Measurements from ENCODE around the gene CDK5RAP2.

The CDK5RAP2 gene

DNA sequence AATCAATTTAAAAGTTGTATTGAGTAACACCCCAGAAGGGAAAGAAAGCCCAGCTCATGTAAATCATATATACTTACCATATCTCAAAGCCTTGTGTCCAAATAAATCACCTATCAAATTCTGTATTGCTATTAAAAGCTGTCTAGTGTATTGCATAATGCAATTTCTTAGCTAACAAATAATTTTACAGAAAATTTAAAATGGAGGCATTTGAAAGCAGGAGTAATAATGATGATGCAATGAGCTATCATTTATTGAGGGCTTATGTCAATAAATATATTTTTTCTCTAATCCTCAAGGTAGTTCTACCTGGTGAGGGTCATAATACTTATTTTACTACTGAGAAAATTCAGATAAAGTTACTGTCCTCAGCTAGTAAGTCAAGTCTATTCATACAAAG, 42.8 kb upstream of the CDK5RAP2 start:
- POLR2A ChIA-PET = no interaction called here

DNA sequence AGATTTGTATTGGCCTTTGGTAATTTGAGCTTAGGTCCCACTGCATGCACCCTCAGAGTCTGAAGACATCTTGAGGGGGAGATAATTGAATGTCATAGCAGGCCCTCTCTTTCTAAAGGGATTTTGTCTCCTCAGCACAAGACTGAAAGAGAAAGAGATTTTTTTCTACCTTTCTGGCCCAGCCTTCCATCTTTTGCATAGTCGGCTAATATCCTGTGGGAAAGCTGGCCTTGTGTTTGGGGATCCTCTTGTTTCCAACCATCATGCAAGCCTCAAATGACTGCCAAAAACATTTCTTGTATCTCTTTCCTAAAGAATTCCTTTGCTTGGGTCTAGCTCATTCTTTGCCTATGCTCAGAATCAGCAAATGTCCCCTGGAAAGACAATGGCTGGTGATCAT, 42.0 kb upstream of the CDK5RAP2 start:
- ChIA-PET POLR2A (interaction anchor here (1.0 kb wide), 1 partner anchor 109 kb away, joined by 10 read pairs; no protein-coding TSS in a partner anchor), CTCF (interaction anchor here (0.6 to 1.6 kb wide), 7 partner anchors 9 to 453 kb away, joined by 3 to 7 read pairs (median 4); partner anchors contain the start of gene CNTRL)
- peaks cover 3% of the 10 kb centered on the region; the same call in 1 of the 2 replicates for H3K4me1 ChIP-seq (ENCODE audit: control insufficient read depth, insufficient read depth, low read length)
- H3K36me3 ChIP-seq (ENCODE audit: control insufficient read depth in 2 of 2, insufficient read depth in 1 of 2, low read length in 2 of 2) = no peaks in the 10 kb centered on the region
- TF ChIP-seq, protein P1, sequence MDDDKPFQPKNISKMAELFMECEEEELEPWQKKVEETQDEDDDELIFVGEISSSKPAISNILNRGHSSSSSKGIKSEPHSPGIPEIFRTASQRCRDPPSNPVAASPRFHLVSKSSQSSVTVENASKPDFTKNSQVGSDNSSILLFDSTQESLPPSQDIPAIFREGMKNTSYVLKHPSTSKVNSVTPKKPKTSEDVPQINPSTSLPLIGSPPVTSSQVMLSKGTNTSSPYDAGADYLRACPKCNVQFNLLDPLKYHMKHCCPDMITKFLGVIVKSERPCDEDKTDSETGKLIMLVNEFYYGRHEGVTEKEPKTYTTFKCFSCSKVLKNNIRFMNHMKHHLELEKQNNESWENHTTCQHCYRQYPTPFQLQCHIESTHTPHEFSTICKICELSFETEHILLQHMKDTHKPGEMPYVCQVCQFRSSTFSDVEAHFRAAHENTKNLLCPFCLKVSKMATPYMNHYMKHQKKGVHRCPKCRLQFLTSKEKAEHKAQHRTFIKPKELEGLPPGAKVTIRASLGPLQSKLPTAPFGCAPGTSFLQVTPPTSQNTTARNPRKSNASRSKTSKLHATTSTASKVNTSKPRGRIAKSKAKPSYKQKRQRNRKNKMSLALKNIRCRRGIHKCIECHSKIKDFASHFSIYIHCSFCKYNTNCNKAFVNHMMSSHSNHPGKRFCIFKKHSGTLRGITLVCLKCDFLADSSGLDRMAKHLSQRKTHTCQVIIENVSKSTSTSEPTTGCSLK (tag by site-specific recombination; IDR thresholded peaks at IDR 0.05) = no peak
- TF ChIP-seq ZFP3 (tag by site-specific recombination; IDR thresholded peaks at IDR 0.05; ENCODE audit: low read depth) (no peak), ZEB2 (tag by site-specific recombination; IDR thresholded peaks at IDR 0.05) (no peak), ZNF354C (tag by site-specific recombination; IDR thresholded peaks at IDR 0.05; ENCODE audit: borderline replicate concordance, low read depth) (no peak), ZNF510 (tag by site-specific recombination; IDR thresholded peaks at IDR 0.05; ENCODE audit: insufficient replicate concordance) (no peak)
- TF ChIP-seq, protein P2, sequence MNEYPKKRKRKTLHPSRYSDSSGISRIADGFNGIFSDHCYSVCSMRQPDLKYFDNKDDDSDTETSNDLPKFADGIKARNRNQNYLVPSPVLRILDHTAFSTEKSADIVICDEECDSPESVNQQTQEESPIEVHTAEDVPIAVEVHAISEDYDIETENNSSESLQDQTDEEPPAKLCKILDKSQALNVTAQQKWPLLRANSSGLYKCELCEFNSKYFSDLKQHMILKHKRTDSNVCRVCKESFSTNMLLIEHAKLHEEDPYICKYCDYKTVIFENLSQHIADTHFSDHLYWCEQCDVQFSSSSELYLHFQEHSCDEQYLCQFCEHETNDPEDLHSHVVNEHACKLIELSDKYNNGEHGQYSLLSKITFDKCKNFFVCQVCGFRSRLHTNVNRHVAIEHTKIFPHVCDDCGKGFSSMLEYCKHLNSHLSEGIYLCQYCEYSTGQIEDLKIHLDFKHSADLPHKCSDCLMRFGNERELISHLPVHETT (tag by site-specific recombination; IDR thresholded peaks at IDR 0.05) = no peak
- TF ChIP-seq, protein P3, sequence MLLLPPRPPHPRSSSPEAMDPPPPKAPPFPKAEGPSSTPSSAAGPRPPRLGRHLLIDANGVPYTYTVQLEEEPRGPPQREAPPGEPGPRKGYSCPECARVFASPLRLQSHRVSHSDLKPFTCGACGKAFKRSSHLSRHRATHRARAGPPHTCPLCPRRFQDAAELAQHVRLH (tag by site-specific recombination; IDR thresholded peaks at IDR 0.05) = no peak
- no peak overlapping the region for H3K4me3 ChIP-seq (ENCODE audit: low read depth, low read length)
- H3K27ac ChIP-seq (ENCODE audit: extremely low read depth, low read depth, low read length) = no peak overlapping the region
- H3K9me3 ChIP-seq (ENCODE audit: control insufficient read depth, insufficient read depth, low read depth, low read length) = no peaks in the 10 kb centered on the region

More for the DNA sequence above, 42.8 kb upstream of the CDK5RAP2 start:
- Histone ChIP-seq H3K36me3 (ENCODE audit: control insufficient read depth in 2 of 2, insufficient read depth in 1 of 2, low read length in 2 of 2) (no peaks in the 10 kb centered on the region), H3K9me3 (ENCODE audit: control insufficient read depth, insufficient read depth, low read depth, low read length) (no peaks in the 10 kb centered on the region), H3K27ac (ENCODE audit: extremely low read depth, low read depth, low read length) (no peak overlapping the region), H3K4me3 (ENCODE audit: low read depth, low read length) (no peak overlapping the region), H3K4me1 (ENCODE audit: control insufficient read depth, insufficient read depth, low read length) (peaks cover 3% of the 10 kb centered on the region; the same call in 1 of the 2 replicates)
- TF ChIP-seq ZNF837 (tag by site-specific recombination; IDR thresholded peaks at IDR 0.05) (no peak), SP3 (tag by site-specific recombination; IDR thresholded peaks at IDR 0.05) (no peak), ZNF184 (tag by site-specific recombination; IDR thresholded peaks at IDR 0.05) (no peak), KLF7 (tag by site-specific recombination; IDR thresholded peaks at IDR 0.05; ENCODE audit: borderline replicate concordance) (no peak), ZNF140 (tag by site-specific recombination; IDR thresholded peaks at IDR 0.05) (no peak), YY2 (tag by site-specific recombination; IDR thresholded peaks at IDR 0.05) (no peak), ZNF112 (tag by site-specific recombination; IDR thresholded peaks at IDR 0.05) (no peak), ZNF623 (tag by site-specific recombination; IDR thresholded peaks at IDR 0.05) (no peak), ZNF677 (tag by site-specific recombination; IDR thresholded peaks at IDR 0.05) (no peak), ZNF248 (tag by site-specific recombination; IDR thresholded peaks at IDR 0.05) (no peak), ZNF404 (tag by site-specific recombination; IDR thresholded peaks at IDR 0.05) (no peak), ZSCAN23 (tag by site-specific recombination; IDR thresholded peaks at IDR 0.05) (no peak)
- TF ChIP-seq, protein P1 (tag by site-specific recombination; IDR thresholded peaks at IDR 0.05) = no peak
- TF ChIP-seq, protein P4, sequence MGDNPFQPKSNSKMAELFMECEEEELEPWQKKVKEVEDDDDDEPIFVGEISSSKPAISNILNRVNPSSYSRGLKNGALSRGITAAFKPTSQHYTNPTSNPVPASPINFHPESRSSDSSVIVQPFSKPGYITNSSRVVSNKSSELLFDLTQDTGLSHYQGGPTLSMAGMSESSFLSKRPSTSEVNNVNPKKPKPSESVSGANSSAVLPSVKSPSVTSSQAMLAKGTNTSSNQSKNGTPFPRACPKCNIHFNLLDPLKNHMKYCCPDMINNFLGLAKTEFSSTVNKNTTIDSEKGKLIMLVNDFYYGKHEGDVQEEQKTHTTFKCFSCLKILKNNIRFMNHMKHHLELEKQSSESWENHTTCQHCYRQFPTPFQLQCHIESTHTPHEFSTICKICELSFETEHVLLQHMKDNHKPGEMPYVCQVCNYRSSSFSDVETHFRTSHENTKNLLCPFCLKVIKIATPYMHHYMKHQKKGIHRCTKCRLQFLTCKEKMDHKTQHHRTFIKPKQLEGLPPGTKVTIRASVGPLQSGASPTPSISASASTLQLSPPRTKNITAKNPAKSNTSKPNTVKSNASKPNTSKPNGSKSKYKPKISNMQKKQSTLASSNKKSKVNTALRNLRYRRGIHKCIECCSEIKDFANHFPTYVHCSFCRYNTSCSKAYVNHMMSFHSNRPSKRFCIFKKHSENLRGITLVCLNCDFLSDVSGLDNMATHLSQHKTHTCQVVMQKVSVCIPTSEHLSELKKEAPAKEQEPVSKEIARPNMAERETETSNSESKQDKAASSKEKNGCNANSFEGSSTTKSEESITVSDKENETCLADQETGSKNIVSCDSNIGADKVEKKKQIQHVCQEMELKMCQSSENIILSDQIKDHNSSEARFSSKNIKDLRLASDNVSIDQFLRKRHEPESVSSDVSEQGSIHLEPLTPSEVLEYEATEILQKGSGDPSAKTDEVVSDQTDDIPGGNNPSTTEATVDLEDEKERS (tag by site-specific recombination; IDR thresholded peaks at IDR 0.05) = no peak
- CTCF ChIA-PET = interaction anchor here (0.6 to 1.6 kb wide), 8 partner anchors 10 to 779 kb away, joined by 3 to 7 read pairs (median 4); no protein-coding TSS in a partner anchor
